Activated T-cell treated with anti-CD3 and anti-CD28 coated beads, Interleukin-2, amount 50 U/mL, for 48 hours (primary cell): ENCODE data around the gene GFOD1.

Experiments
- DNase-seq, 2 experiments: peaks; one replicate each; pipeline ENCODE4 v3.0.0-alpha.2; 2020

The GFOD1 gene

GRCh38 chr6:13421425-13422059 lies 65.9 kb downstream of the GFOD1 start:
- no peak for DNase-seq

GRCh38 chr6:13420269-13420668 lies 67.1 kb downstream of the GFOD1 start:
- DNase-seq, result no peak

GRCh38 chr6:13419422-13420195 lies 67.8 kb downstream of the GFOD1 start:
- DNase-seq, result no peak

GRCh38 chr6:13418844-13419243 lies 68.6 kb downstream of the GFOD1 start:
- no peak for DNase-seq

- DNase-seq, result no peak
Observed at GRCh38 chr6:13417954-13418353, 69.4 kb downstream of the GFOD1 start.

GRCh38 chr6:13417431-13417830 lies 70.0 kb downstream of the GFOD1 start:
- DNase-seq, result no peak

- DNase-seq, result no peak
Observed at GRCh38 chr6:13415283-13415682, 72.1 kb downstream of the GFOD1 start.

- no peak for DNase-seq
Observed at GRCh38 chr6:13413900-13414555, 73.4 kb downstream of the GFOD1 start.

GRCh38 chr6:13413466-13413862 lies 73.9 kb downstream of the GFOD1 start:
- DNase-seq, result no peak

GRCh38 chr6:13412639-13413465 lies 74.5 kb downstream of the GFOD1 start:
- DNase-seq, result no peak

GRCh38 chr6:13412211-13412610 lies 75.2 kb downstream of the GFOD1 start:
- no peak for DNase-seq

GRCh38 chr6:13411484-13411883 lies 75.9 kb downstream of the GFOD1 start:
- no peak for DNase-seq

GRCh38 chr6:13409991-13410390 lies 77.4 kb downstream of the GFOD1 start:
- no peak for DNase-seq

- no peak for DNase-seq
Observed at GRCh38 chr6:13407709-13408695, 79.4 kb downstream of the GFOD1 start.

- no peak for DNase-seq
Observed at GRCh38 chr6:13407368-13407708, 80.1 kb downstream of the GFOD1 start.

GRCh38 chr6:13406781-13407180 lies 80.6 kb downstream of the GFOD1 start:
- no peak for DNase-seq

- DNase-seq, result no peak
Observed at GRCh38 chr6:13405961-13406477, 81.4 kb downstream of the GFOD1 start.

GRCh38 chr6:13404892-13405254 lies 82.5 kb downstream of the GFOD1 start:
- DNase-seq, result no peak

GRCh38 chr6:13404228-13404891 lies 83.0 kb downstream of the GFOD1 start:
- no peak for DNase-seq

- DNase-seq, result no peak
Observed at GRCh38 chr6:13402711-13403110, 84.7 kb downstream of the GFOD1 start.

GRCh38 chr6:13400772-13401171 lies 86.6 kb downstream of the GFOD1 start:
- DNase-seq, result no peak
